VCaP (cell line): ENCODE measurements around the gene EMP2.
"Not testable (repeated sequence)": the region's sequence is repeated elsewhere in the genome, so short reads cannot be mapped to it uniquely, and the experiment has no call there.

Experiments used
- H3K27ac ChIP-seq: fragments of 450-650 bp; 2 replicates; pipeline ENCODE4 v1.5.1; 2017
- TF ChIP-seq, protein P1 (sequence below): fragments of 450-650 bp; conservative IDR thresholded peaks from 2 replicates; pipeline ENCODE4 v1.5.1; 2017; ENCODE audit warnings: mild to moderate bottlenecking, moderate library complexity

EMP2 gene

DNA sequence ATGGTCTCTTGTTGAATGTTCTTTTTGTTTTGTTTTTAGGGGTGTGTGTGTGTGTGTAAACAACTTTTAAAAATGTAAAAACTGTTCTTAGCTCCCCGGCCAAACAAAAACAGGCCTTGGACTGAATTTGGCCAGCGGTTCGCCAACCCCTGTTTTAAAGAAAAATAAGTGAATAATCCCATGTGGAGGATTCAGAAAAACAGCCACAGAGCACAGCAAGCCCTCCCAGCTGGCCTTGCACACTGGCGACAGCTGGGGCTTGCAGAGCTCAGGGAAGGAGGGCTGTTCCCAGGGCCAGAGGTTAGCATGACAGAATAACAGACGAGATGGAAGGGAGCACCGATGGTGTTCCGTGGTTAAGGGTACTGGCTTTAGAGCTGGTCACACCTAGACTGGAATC lies 39.0 kb downstream of the EMP2 start:
- TF ChIP-seq, protein P1, sequence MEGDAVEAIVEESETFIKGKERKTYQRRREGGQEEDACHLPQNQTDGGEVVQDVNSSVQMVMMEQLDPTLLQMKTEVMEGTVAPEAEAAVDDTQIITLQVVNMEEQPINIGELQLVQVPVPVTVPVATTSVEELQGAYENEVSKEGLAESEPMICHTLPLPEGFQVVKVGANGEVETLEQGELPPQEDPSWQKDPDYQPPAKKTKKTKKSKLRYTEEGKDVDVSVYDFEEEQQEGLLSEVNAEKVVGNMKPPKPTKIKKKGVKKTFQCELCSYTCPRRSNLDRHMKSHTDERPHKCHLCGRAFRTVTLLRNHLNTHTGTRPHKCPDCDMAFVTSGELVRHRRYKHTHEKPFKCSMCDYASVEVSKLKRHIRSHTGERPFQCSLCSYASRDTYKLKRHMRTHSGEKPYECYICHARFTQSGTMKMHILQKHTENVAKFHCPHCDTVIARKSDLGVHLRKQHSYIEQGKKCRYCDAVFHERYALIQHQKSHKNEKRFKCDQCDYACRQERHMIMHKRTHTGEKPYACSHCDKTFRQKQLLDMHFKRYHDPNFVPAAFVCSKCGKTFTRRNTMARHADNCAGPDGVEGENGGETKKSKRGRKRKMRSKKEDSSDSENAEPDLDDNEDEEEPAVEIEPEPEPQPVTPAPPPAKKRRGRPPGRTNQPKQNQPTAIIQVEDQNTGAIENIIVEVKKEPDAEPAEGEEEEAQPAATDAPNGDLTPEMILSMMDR: no peak

DNA sequence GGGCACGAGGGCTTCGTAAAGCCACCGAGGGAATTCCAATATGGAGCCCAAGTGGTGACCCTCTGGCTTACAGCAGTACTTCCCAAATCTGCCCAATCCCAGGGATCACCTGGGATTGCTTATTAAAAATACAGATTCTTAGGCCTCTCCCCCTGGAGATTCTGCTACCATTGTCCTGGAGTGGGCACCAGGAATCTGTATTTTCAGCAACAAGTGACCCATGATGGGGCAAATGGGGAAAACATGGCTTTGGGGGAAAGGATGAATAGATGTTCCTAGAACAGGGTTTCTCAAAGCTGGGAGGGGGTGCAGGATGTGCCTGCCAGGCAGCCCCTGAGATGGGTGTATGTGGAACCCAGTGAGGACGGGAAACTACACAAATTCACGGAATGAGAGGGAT lies 40.6 kb downstream of the EMP2 start:
- TF ChIP-seq, protein P1: no peak
- no peak overlapping the region for H3K27ac ChIP-seq

More for the DNA sequence above, 39.0 kb downstream of the EMP2 start:
- H3K27ac ChIP-seq: no peak overlapping the region

GRCh38 chr16:10539236-10539635 lies 41.2 kb downstream of the EMP2 start:
- H3K27ac ChIP-seq: no peak overlapping the region
- TF ChIP-seq, protein P1: no peak

DNA sequence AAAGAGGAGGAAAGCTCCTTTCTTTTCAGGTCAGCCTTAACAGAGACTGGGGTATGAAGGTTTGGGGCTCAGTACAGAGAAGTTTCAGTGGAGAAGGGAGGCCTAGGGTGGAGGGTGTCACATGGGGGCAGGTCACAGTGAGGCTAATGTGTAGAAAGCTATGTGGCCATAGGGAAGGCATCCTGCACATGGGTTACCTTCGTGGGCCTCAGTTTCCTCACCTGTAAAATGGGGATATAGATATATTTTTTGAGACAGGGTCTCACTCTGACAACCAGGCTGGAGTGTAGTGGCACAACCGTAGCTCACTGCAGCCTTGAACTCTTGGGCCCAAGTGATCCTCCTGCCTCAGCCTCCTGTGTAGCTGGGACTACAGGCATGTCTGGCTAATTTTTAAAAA lies 41.8 kb downstream of the EMP2 start:
- TF ChIP-seq, protein P1: no peak
- no peak overlapping the region for H3K27ac ChIP-seq

GRCh38 chr16:10537946-10538345 lies 42.5 kb downstream of the EMP2 start:
- TF ChIP-seq, protein P1: no peak

DNA sequence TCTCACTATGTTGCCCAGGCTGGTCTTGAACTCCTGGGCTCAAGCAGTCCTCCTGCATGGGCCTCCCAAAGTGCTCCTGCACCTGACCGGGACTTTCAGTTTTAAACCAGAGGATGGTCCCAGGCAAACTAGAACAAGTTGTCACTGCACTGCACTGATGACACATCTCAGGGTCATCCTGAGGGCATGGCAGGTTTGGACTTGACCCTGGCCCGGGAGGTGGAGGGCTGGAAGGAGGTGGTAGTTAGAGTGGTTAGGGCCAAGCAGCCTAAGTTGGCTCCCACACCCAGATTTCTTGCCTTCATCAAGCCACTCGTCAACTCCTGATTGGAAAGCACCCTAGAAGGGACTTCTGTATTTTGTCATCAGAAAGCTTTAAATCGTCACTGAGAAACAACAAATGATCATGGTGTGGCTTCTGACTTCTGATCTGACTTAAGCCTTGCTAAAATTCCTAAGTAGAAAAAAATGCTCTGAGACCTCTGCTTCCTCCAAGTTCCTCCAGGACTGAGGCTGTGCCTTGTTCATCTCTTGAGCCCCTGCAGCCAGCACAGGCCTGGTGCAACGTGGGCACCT lies 43.5 kb downstream of the EMP2 start:
- no peak overlapping the region for H3K27ac ChIP-seq
- TF ChIP-seq, protein P1: no peak

More at GRCh38 chr16:10537946-10538345, 42.5 kb downstream of the EMP2 start:
- no peak overlapping the region for H3K27ac ChIP-seq

DNA sequence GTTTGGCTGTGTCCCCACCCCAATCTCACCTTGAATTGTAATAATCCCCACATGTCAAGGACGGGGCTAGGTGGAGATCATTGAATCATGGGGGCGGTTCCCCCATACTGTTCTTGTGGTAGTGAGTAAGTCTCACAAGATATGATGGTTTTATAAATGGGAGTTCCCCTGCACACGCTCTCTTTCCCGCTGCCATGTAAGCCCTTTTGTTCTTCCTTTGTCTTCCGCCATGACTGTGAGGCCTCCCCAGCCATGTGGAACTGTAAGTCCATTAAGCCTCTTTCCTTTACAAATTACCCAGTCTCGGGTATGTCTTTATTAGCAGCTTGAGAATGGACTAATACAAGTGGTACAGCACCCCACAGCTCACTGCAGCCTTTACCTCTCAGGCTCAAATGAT lies 44.1 kb downstream of the EMP2 start:
- not testable (repeated sequence) for H3K27ac ChIP-seq

- H3K27ac ChIP-seq: no peak overlapping the region
- TF ChIP-seq, protein P1: no peak
Observed at GRCh38 chr16:10535461-10535860, 44.9 kb downstream of the EMP2 start.
